HG03095 (cell line): ENCODE results near the gene GATD1.

Experiments used
- ATAC-seq: cut with Tn5 transposase; IDR thresholded peaks from one replicate; pipeline ENCODE4 v1.9.1; 2021; ENCODE audit warnings: moderate library complexity; ENCODE audit not compliant: unreplicated experiment

Gene GATD1

GRCh38 chr11:777288-778255, at the start of gene GATD1:
TSS of gene GATD1 (minus strand) at chr11:777487. CDS start at chr11:777462, 25 bp downstream.
- ATAC-seq: peak; percentile 50

GRCh38 chr11:826836-827145, 49.5 kb upstream of the GATD1 start:
- peak; percentile 0 for ATAC-seq

GRCh38 chr11:826227-826621, 48.9 kb upstream of the GATD1 start:
- no peak for ATAC-seq

- no peak for ATAC-seq
Observed at GRCh38 chr11:825366-826226, 48.3 kb upstream of the GATD1 start.

- no peak for ATAC-seq
Observed at GRCh38 chr11:824942-825341, 47.7 kb upstream of the GATD1 start.

- ATAC-seq: no peak
Observed at GRCh38 chr11:824292-824880, 47.1 kb upstream of the GATD1 start.

- no peak for ATAC-seq
Observed at GRCh38 chr11:823441-824291, 46.4 kb upstream of the GATD1 start.

GRCh38 chr11:821512-822371, 44.5 kb upstream of the GATD1 start:
- ATAC-seq: no peak

- no peak for ATAC-seq
Observed at GRCh38 chr11:820655-821511, 43.6 kb upstream of the GATD1 start.

- peak; percentile 44 for ATAC-seq
Observed at GRCh38 chr11:819943-820649, 42.8 kb upstream of the GATD1 start.

- ATAC-seq: peak; percentile 49
Observed at GRCh38 chr11:819129-819931, 42.0 kb upstream of the GATD1 start.

GRCh38 chr11:818396-819128, 41.3 kb upstream of the GATD1 start, which contains the start of gene PNPLA2:
TSS of gene PNPLA2 (plus strand) at chr11:818914. CDS start at chr11:819719, 805 bp downstream.
- no peak for ATAC-seq

- ATAC-seq: no peak
Observed at GRCh38 chr11:816433-816779, 39.1 kb upstream of the GATD1 start.

GRCh38 chr11:815675-816432, 38.6 kb upstream of the GATD1 start:
- no peak for ATAC-seq

GRCh38 chr11:813456-814096, 36.3 kb upstream of the GATD1 start:
- no peak for ATAC-seq
